Adrenal gland (tissue), 12 donors: ENCODE results near the gene ZNF200. TPM values are rescaled to one million over a fixed set of nuclear protein-coding genes. Genes with fewer than 3 reads are reported as not detected.
A peak's percentile ranks its signal among the peaks of the same experiment; 100 is the strongest.

Experiments used
- DNase-seq, 7 donors: peaks; one replicate each; pipeline ENCODE4 v3.0.0-alpha.2; 2019 to 2020
- H3K27ac ChIP-seq, 5 donors: fragments of 200-600 bp; sonication (generic) in 4 of 5; 1 replicate in 3 of 5; 2 replicates in 2 of 5; pipeline versions ENCODE4 v1.5.1 to v1.8.0; 2016 to 2020; ENCODE audit warnings: mild to moderate bottlenecking in 1 of 5
- H3K27me3 ChIP-seq: fragments of 200-600 bp; 2 replicates; pipeline ENCODE4 v1.8.0; 2021
- H3K36me3 ChIP-seq, 2 donors: fragments of 200-600 bp; replicated peaks in 1 of 2; 1 replicate in 1 of 2; 2 replicates in 1 of 2; pipeline versions ENCODE4 v1.5.1 to v1.8.0; 2018 to 2022
- H3K4me1 ChIP-seq, 2 donors: fragments of 200-600 bp; replicated peaks in 1 of 2; 1 replicate in 1 of 2; 2 replicates in 1 of 2; pipeline versions ENCODE4 v1.5.1 to v1.8.0; 2018 to 2021
- H3K4me3 ChIP-seq, 4 donors: fragments of 200-600 bp; sonication (generic) in 3 of 4; one replicate each; pipeline ENCODE4 v1.5.1; 2016 to 2018
- H3K9me3 ChIP-seq, 3 donors: fragments of 200-600 bp; sonication (generic) in 1 of 3; replicated peaks in 1 of 3; 1 replicate in 2 of 3; 2 replicates in 1 of 3; pipeline versions ENCODE4 v1.5.1 to v1.8.0; 2016 to 2021
- CTCF ChIP-seq, 6 experiments: fragments of 450-650 bp in 4 of 6; fragments of 200-600 bp in 2 of 6; sonication (generic) in 1 of 6; IDR thresholded peaks; 1 replicate in 5 of 6; 2 replicates in 1 of 6; pipeline versions ENCODE4 v1.5.1 to v1.8.0; 2016 to 2021; ENCODE audit warnings: antibody characterized with exemption in 6 of 6, mild to moderate bottlenecking in 2 of 6, moderate library complexity in 1 of 6
- POLR2A ChIP-seq, 2 donors: fragments of 450-650 bp; IDR thresholded peaks; one replicate each; pipeline ENCODE4 v1.6.1; 2017; ENCODE audit warnings: antibody characterized with exemption in 2 of 2, mild to moderate bottlenecking in 2 of 2, moderate library complexity in 1 of 2
- whole genome bisulfite sequencing, 4 donors: extraction: QIAGEN DNeasy Blood & Tissue Kit in 2 of 4; methylation state at CpG; one replicate each; pipeline versions ENCODE4 v1.1.5 to v1.1.7; 2013 to 2017; 5-methylcytosine and 5-hydroxymethylcytosine counted together
- intact Hi-C, 2 donors: fragments of 100-400 bp; cut with DNase I; formaldehyde crosslinking; loops; one replicate each; pipeline versions ENCODE4 v1.14.1 to v1.15.0; 2022 to 2023
- polyA plus RNA-seq, 3 donors: library from polyadenylated mRNA; stranded (reverse); fragments of 200-250 nt in 2 of 3; fragments of 350-450 nt in 1 of 3; fragmentation: Illumina TruSeq in 1 of 3; extraction: RNeasy Lipid Tissue Mini Kit (QIAGEN cat#74804) in 1 of 3; gene quantifications; one replicate each; pipeline ENCODE4 v1.2.3, GENCODE V29; 2013 to 2014
- total RNA-seq, 9 donors: library from RNA; depleted of rRNA in 4 of 9; stranded (reverse); fragments of >200 nt in 4 of 9; fragments of 120-200 nt in 1 of 9; fragmentation: NEBNext Ultra II Directional in 1 of 9; extraction: Animal tissue kit (Norgen Biotek cat#: 25700) in 1 of 9; gene quantifications; one replicate each; pipeline versions ENCODE4 v1.1.0 to v1.2.4, GENCODE V29; 2013 to 2023
- donor health status: healthy with polysubstance abuse.
- donor health status: Bipolar disorder and iron deficiency.
- donor health status: DM: yes; HTN: yes; CAD: no.
- donor health status: DM: no; HTN: no; CAD: no.
- donor health status: DM: no; HTN: no; CAD: no.
- donor health status: DM: yes; HTN: yes; CAD: no.

ZNF200 gene
- total and polyA plus RNA-seq, 12 donors = 4.4 to 15.4 (median 8.1) TPM

- H3K27me3 ChIP-seq = no peaks in the 10 kb centered on the region
- H3K4me1 ChIP-seq = no peaks in the 10 kb centered on the region
- intact Hi-C loops = loop anchor here in 1 of 2 donors (10.0 kb wide), 1 partner anchor 91 kb away; no protein-coding TSS in a partner anchor
- TF ChIP-seq CTCF (IDR thresholded peaks at IDR 0.05) (no peak), POLR2A (IDR thresholded peaks at IDR 0.05) (no peak)
- H3K36me3 ChIP-seq = peaks cover 0 to 28% of the 10 kb centered on the region in 2 donors
- no peak overlapping the region for H3K4me3 ChIP-seq
- no peak for DNase-seq
- H3K9me3 ChIP-seq = peaks cover 2 to 42% (median 16%) of the 10 kb centered on the region in 3 donors
- WGBS, 4 donors = 96 to 99% (median 98%) methylated on average over 10 of the region's 10 CpGs
- no peak overlapping the region for H3K27ac ChIP-seq
Measured at GRCh38 chr16:3223913-3224515, 10.9 kb downstream of the ZNF200 start.

GRCh38 chr16:3220839-3221238, 14.1 kb downstream of the ZNF200 start:
- Histone ChIP-seq H3K27me3 (no peaks in the 10 kb centered on the region), H3K9me3 (peaks cover 2 to 42% (median 7%) of the 10 kb centered on the region in 3 donors), H3K27ac (no peak overlapping the region), H3K36me3 (peaks cover 0 to 8% of the 10 kb centered on the region in 2 donors), H3K4me1 (no peaks in the 10 kb centered on the region), H3K4me3 (no peak overlapping the region)
- no peak for TF ChIP-seq POLR2A (IDR thresholded peaks at IDR 0.05)
- no peak for TF ChIP-seq CTCF (IDR thresholded peaks at IDR 0.05)
- no peak for DNase-seq
- 82 to 95% (median 89%) methylated on average over 10 of the region's 10 CpGs for WGBS, 4 donors
- intact Hi-C loops = loop anchor here in 1 of 2 donors (10.0 kb wide), 1 partner anchor 94 kb away; no protein-coding TSS in a partner anchor

- intact Hi-C loops = no loop called here
- Histone ChIP-seq H3K27me3 (no peaks in the 10 kb centered on the region), H3K9me3 (no peaks in the 10 kb centered on the region), H3K4me1 (no peaks in the 10 kb centered on the region), H3K36me3 (no peaks in the 10 kb centered on the region), H3K4me3 (no peak overlapping the region), H3K27ac (no peak overlapping the region)
- TF ChIP-seq CTCF (IDR thresholded peaks at IDR 0.05) = no peak
- TF ChIP-seq POLR2A (IDR thresholded peaks at IDR 0.05) = no peak
- WGBS, 4 donors = 46 to 71% (median 55%) methylated on average over 3 of the region's 3 CpGs
- DNase-seq = no peak
Measured at GRCh38 chr16:3216263-3216640, 18.7 kb downstream of the ZNF200 start.

- Histone ChIP-seq H3K27me3 (no peaks in the 10 kb centered on the region), H3K4me3 (no peak overlapping the region), H3K36me3 (no peaks in the 10 kb centered on the region), H3K4me1 (no peaks in the 10 kb centered on the region), H3K27ac (peak overlapping the region in 1 of 5 donors; percentile 16), H3K9me3 (no peaks in the 10 kb centered on the region)
- WGBS, 4 donors = 74 to 78% (median 76%) methylated on average over 11 of the region's 11 CpGs
- TF ChIP-seq CTCF (IDR thresholded peaks at IDR 0.05) (no peak), POLR2A (IDR thresholded peaks at IDR 0.05) (no peak)
- intact Hi-C loops = no loop called here
- DNase-seq = no peak
Measured at GRCh38 chr16:3215601-3216262, 19.2 kb downstream of the ZNF200 start.
